Measurements from ENCODE around the gene BLVRB. TPM values are rescaled to one million over a fixed set of nuclear protein-coding genes. Genes with fewer than 3 reads are reported as not detected.

BLVRB gene
- total and polyA plus RNA-seq, 2 donors (not counting 3 experiments of a cell fraction or from before 2014, with no cell fraction given) = 30.8 to 113 TPM

DNA sequence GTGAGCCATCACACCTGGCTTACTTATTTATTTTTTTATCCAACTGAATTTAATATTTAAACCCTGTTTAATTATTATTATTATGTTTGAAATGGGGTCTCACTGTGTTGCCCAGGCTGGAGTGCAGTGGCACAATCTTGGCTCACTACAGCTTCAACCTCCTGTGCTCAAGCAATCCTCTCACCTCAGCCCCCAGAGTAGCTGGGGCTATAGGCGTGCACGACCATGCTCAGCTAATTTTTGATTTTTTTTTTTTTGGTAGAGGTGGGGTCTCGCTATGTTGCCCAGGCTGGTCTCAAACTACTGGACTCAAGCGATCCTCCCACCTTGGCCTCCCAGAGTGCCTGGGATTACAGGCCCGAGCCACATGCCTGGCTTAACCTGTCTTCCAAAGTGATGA lies 33.8 kb upstream of the BLVRB start:
- H3K9ac ChIP-seq (replicated peaks; ENCODE audit: extremely low read depth, insufficient read depth, low read length) = no peak overlapping the region
- POLR2A ChIA-PET = no interaction called here
- dilution Hi-C loops (cut with MboI; ENCODE audit: extremely low pct_ligation_motif_present, low sequenced_read_pairs) (no loop called here), intact Hi-C loops (cut with micrococcal nuclease) (no loop called here)
- no peak overlapping the region for H3K4me3 ChIP-seq (replicated peaks in 1 of 3; ENCODE audit: insufficient read depth in 1 of 3, low read depth in 1 of 3, low read length in 3 of 3)
- TF ChIP-seq EZH2 (IDR thresholded peaks at IDR 0.05; ENCODE audit: borderline replicate concordance, low read depth, low read length, severe bottlenecking) = no peak
- no peak for TF ChIP-seq FOS (IDR thresholded peaks at IDR 0.05; ENCODE audit: borderline replicate concordance, insufficient read depth, low read length)
- TF ChIP-seq POLR2A (IDR thresholded peaks at IDR 0.05; ENCODE audit: low read depth, low read length) = no peak
- no peak for TF ChIP-seq GATA2 (IDR thresholded peaks at IDR 0.05; ENCODE audit: insufficient read depth, insufficient read length, low read depth, low read length)
- TF ChIP-seq, protein P1, sequence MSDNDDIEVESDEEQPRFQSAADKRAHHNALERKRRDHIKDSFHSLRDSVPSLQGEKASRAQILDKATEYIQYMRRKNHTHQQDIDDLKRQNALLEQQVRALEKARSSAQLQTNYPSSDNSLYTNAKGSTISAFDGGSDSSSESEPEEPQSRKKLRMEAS (IDR thresholded peaks at IDR 0.05; ENCODE audit: insufficient read depth, insufficient read length) = no peak
- H4K20me1 ChIP-seq (replicated peaks; ENCODE audit: control insufficient read depth, extremely low read depth, insufficient read depth, low read length) = no peaks in the 10 kb centered on the region
- no peak overlapping the region for H3K27ac ChIP-seq (ENCODE audit: insufficient read depth, low read depth, low read length)
- no peaks in the 10 kb centered on the region for H3K9me1 ChIP-seq (replicated peaks; ENCODE audit: control insufficient read depth, extremely low read depth, insufficient read depth, low read length)
- no peak overlapping the region for H3K4me2 ChIP-seq (ENCODE audit: insufficient read depth, low read length)
- no peaks in the 10 kb centered on the region for H3K9me3 ChIP-seq (replicated peaks; ENCODE audit: control insufficient read depth, insufficient read depth, low read length)
- no TSS peak for BruUV-seq (replicated peaks)
- no peaks in the 10 kb centered on the region for H3K27me3 ChIP-seq (ENCODE audit: control insufficient read depth in 2 of 2, insufficient read depth in 2 of 2, low read length in 2 of 2)
- H3K79me2 ChIP-seq (ENCODE audit: control insufficient read depth, insufficient read depth, low read length) = no peaks in the 10 kb centered on the region
- CTCF ChIA-PET = interaction anchor here (0.8 to 2.8 kb wide), 6 partner anchors 8 to 135 kb away, joined by 3 to 8 read pairs (median 3); no protein-coding TSS in a partner anchor
- FAIRE-seq = no peak
- no peaks in the 10 kb centered on the region for H3K36me3 ChIP-seq (ENCODE audit: control insufficient read depth in 2 of 2, extremely low read depth in 1 of 2, insufficient read depth in 2 of 2, low read length in 2 of 2)
- no peak overlapping the region for H2AFZ ChIP-seq (ENCODE audit: low read depth, low read length)
- DNase-seq (ENCODE audit: low read depth, low spot score) = no peak
- no peaks in the 10 kb centered on the region for H3K4me1 ChIP-seq (ENCODE audit: control insufficient read depth, extremely low read depth, insufficient read depth, low read length)

DNA sequence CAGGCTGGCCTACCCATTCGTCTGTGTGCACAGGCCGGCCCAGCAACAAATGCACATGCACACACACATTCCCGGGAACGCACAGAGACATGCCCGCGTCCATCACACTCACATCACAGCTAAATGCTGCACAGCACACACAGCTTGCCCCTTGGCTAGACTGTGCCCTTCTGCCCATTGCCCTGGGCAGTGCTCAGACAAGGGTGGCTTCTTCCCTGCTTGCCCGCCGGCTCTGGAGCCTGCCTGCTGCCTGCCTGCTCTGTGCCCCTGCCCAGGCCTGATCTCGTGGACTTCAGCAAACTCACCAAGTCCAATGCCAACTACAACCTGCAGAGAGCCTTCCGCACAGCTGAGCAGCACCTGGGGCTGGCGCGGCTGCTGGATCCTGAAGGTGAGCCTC lies 31.7 kb upstream of the BLVRB start:
- Histone ChIP-seq H3K4me1 (ENCODE audit: control insufficient read depth, extremely low read depth, insufficient read depth, low read length) (no peaks in the 10 kb centered on the region), H3K4me2 (ENCODE audit: insufficient read depth, low read length) (no peak overlapping the region), H3K4me3 (replicated peaks in 1 of 3; ENCODE audit: insufficient read depth in 1 of 3, low read depth in 1 of 3, low read length in 3 of 3) (no peak overlapping the region), H3K9ac (replicated peaks; ENCODE audit: extremely low read depth, insufficient read depth, low read length) (no peak overlapping the region), H3K27ac (ENCODE audit: insufficient read depth, low read depth, low read length) (no peak overlapping the region), H3K9me1 (replicated peaks; ENCODE audit: control insufficient read depth, extremely low read depth, insufficient read depth, low read length) (no peaks in the 10 kb centered on the region), H3K9me3 (replicated peaks; ENCODE audit: control insufficient read depth, insufficient read depth, low read length) (no peaks in the 10 kb centered on the region), H4K20me1 (replicated peaks; ENCODE audit: control insufficient read depth, extremely low read depth, insufficient read depth, low read length) (no peaks in the 10 kb centered on the region), H2AFZ (ENCODE audit: low read depth, low read length) (no peak overlapping the region), H3K27me3 (ENCODE audit: control insufficient read depth in 2 of 2, insufficient read depth in 2 of 2, low read length in 2 of 2) (peaks cover 0 to 3% of the 10 kb centered on the region in 2 experiments), H3K79me2 (ENCODE audit: control insufficient read depth, insufficient read depth, low read length) (no peaks in the 10 kb centered on the region), H3K36me3 (ENCODE audit: control insufficient read depth in 2 of 2, extremely low read depth in 1 of 2, insufficient read depth in 2 of 2, low read length in 2 of 2) (no peaks in the 10 kb centered on the region)
- TF ChIP-seq MYC (IDR thresholded peaks at IDR 0.05; ENCODE audit: low read depth, low read length) = no peak
- TF ChIP-seq, protein P1 (IDR thresholded peaks at IDR 0.05; ENCODE audit: insufficient read depth, insufficient read length) = no peak
- TF ChIP-seq FOS (IDR thresholded peaks at IDR 0.05; ENCODE audit: borderline replicate concordance, insufficient read depth, low read length) = no peak
- no peak for TF ChIP-seq POLR2AphosphoS5 (IDR thresholded peaks at IDR 0.05; ENCODE audit: insufficient read depth, low read depth, low read length)
- intact Hi-C loops (cut with micrococcal nuclease) = no loop called here
- no TSS peak for BruUV-seq (replicated peaks)
- FAIRE-seq = no peak
- dilution Hi-C loops (cut with MboI; ENCODE audit: extremely low pct_ligation_motif_present, low sequenced_read_pairs) = no loop called here
- no peak for DNase-seq (ENCODE audit: low read depth, low spot score)
- ChIA-PET CTCF (no interaction called here), POLR2A (no interaction called here)
